Bronchial epithelial cell (primary cell): ENCODE results near the gene BBX. TPM values are rescaled to one million over a fixed set of nuclear protein-coding genes. Genes with fewer than 3 reads are reported as not detected.

Experiments
- DNase-seq: peaks from one replicate; pipeline ENCODE4 v3.0.0-alpha.2; 2010; ENCODE audit warnings: low read depth
- FAIRE-seq: peaks from 2 replicates; lab custom pipeline; 2011; peaks lifted over from hg19 to GRCh38; lab: Jason Lieb, UNC
- H3K27me3 ChIP-seq: 2 replicates; pipeline ENCODE4 v1.5.1; 2011; ENCODE audit warnings: low read length; ENCODE audit not compliant: control insufficient read depth, insufficient read depth
- H3K36me3 ChIP-seq: 2 replicates; pipeline ENCODE4 v1.5.1; 2011; ENCODE audit warnings: low read length; ENCODE audit not compliant: control insufficient read depth, insufficient read depth
- H3K4me3 ChIP-seq: 2 replicates; pipeline ENCODE4 v1.5.1; 2011; ENCODE audit warnings: mild to moderate bottlenecking, low read depth, low read length, control low read depth
- total RNA-seq: library from RNA; depleted of rRNA; stranded (reverse); fragments of >200 nt; gene quantifications from 2 replicates; pipeline ENCODE4 v1.2.1, GENCODE V29; 2014
- TF ChIP-seq, protein P1 (sequence below): IDR thresholded peaks from 2 replicates; pipeline ENCODE4 v1.5.1; 2011; ENCODE audit warnings: mild to moderate bottlenecking, moderate library complexity, low read length, control low read depth, inconsistent platforms; ENCODE audit not compliant: insufficient read depth, severe bottlenecking

Gene BBX
- total RNA-seq, 1 donor from 2014 or later, result 49.5 TPM

DNA sequence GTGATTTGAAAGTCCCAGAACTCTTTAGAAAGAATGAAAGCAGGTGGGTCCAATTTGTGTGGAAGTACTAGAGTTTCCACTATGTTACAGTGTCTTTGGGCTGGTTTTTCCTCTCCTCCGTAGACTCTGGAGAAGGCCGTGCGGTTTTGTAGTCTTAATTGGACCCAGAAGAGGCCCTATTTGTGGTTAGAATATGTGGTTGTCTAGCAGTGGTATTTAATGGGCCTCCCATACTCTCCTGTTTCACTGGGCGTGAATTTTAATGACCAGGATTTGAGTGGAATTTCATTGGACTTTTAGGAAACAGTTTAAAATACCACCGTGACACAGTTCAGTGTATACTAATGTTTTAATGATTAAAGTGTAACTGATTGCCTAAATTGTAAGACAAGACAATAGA, 182.3 kb downstream of the BBX start:
- TF ChIP-seq, protein P1, sequence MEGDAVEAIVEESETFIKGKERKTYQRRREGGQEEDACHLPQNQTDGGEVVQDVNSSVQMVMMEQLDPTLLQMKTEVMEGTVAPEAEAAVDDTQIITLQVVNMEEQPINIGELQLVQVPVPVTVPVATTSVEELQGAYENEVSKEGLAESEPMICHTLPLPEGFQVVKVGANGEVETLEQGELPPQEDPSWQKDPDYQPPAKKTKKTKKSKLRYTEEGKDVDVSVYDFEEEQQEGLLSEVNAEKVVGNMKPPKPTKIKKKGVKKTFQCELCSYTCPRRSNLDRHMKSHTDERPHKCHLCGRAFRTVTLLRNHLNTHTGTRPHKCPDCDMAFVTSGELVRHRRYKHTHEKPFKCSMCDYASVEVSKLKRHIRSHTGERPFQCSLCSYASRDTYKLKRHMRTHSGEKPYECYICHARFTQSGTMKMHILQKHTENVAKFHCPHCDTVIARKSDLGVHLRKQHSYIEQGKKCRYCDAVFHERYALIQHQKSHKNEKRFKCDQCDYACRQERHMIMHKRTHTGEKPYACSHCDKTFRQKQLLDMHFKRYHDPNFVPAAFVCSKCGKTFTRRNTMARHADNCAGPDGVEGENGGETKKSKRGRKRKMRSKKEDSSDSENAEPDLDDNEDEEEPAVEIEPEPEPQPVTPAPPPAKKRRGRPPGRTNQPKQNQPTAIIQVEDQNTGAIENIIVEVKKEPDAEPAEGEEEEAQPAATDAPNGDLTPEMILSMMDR, result no peak
- FAIRE-seq (no peak), DNase-seq (no peak)
- H3K4me3 ChIP-seq, result no peak overlapping the region
- no peaks in the 10 kb centered on the region for H3K27me3 ChIP-seq
- no peaks in the 10 kb centered on the region for H3K36me3 ChIP-seq

DNA sequence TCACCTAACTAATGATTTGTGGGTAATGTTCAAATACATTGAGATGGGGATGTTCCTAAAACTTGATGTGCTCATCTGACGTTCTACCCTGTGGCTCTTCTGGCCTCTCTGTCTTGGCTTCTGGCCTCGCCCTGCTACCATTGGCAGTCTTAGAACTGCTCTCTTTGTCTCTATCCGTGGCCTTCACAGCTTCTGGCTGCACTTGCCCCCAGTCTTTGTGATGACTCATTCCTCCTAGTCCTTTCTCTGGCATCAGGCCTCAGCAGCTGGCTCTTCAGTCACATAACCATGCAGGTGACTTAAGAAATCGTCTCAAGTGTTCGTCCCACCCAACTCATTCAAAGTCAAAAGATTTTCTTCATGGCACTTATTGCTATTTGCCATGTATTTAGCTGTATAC, 188.1 kb downstream of the BBX start:
- H3K4me3 ChIP-seq, result no peak overlapping the region
- no peaks in the 10 kb centered on the region for H3K27me3 ChIP-seq
- DNase-seq (peak; percentile 38), FAIRE-seq (no peak)
- H3K36me3 ChIP-seq, result peaks cover 2% of the 10 kb centered on the region
- TF ChIP-seq, protein P1, result no peak

DNA sequence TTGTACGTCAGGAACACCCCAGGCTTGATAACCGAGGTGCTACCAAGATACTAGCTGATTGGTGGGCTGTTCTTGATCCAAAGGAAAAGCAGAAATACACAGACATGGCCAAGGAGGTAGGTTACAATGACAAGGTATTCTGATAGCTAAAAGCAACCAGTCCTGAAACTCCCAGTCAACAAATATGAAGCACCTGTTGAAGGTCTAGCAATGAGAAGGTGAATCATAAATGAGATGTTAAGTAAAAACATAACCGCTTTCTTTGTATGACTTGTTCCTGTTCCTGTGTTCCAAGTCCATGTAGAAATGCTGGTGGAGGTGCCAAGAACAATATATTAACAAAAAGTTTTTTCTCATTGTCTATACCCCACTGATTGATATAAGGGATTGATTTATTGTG, 194.0 kb downstream of the BBX start:
- Histone ChIP-seq H3K4me3 (no peak overlapping the region), H3K27me3 (no peaks in the 10 kb centered on the region), H3K36me3 (peaks cover 5% of the 10 kb centered on the region)
- TF ChIP-seq, protein P1, result no peak
- DNase-seq (no peak), FAIRE-seq (peak; percentile 60)

DNA sequence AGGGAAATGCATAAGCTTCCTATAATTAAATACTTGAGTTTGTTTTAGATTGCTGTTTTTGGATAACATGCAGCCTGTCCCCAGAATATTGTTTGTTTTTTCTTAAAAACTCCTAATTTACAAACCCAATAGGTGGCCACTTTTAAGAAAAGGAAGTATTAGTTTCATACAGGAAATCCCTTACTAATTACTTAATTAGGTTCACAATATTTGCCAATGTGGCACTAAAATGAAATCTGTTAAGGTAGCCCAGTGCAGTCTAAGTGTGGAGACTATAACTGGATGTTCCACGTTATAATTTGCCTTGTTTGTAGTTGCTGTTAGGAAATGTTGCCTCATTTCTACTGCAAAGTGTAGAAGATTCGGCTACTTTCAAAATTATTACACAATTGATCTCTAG, 195.8 kb downstream of the BBX start:
- no peak overlapping the region for H3K4me3 ChIP-seq
- peaks cover 3% of the 10 kb centered on the region for H3K36me3 ChIP-seq
- FAIRE-seq (no peak), DNase-seq (no peak)
- TF ChIP-seq, protein P1, result no peak
- H3K27me3 ChIP-seq, result no peaks in the 10 kb centered on the region

DNA sequence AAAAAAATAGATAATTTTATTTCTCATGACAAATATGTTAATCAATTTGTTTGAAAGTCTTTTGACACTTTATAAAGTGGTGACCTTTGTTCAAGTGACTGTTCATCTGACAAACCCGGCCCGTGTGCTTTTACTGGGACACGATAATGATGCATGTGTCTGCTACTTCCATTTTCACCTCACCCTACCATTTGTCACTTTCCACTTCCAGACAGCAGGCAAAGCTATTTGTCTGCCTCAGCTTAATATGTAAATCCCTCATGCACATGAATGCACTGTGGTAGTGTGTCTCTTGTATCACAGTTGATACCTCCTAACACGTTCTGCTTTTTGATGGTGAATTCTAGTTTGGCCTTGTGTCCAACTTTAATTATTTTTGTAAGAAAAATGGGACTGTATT, 204.3 kb downstream of the BBX start:
- DNase-seq, result no peak
- Histone ChIP-seq H3K4me3 (no peak overlapping the region), H3K27me3 (no peaks in the 10 kb centered on the region), H3K36me3 (no peaks in the 10 kb centered on the region)
- no peak for FAIRE-seq
- TF ChIP-seq, protein P1, result no peak

DNA sequence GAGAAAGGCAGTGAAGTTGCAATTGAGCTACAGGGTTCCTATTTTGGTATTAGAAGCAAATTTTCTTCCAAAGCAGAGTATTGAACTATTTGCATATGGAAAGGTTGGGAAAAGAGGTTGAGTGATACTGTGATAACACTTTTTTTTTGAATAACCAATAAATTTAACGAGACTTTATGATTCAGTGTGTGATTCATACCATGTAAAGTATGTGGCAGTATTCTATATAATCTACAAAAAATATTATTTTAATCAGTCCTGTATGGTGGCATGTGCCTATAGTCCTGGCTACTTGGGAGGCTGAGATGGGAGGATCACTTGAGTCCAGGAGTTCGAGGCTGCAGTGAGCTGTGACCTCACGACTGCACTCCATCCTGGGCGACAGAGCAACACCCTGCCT, 206.9 kb downstream of the BBX start:
- H3K36me3 ChIP-seq, result no peaks in the 10 kb centered on the region
- no peaks in the 10 kb centered on the region for H3K27me3 ChIP-seq
- DNase-seq, result no peak
- no peak overlapping the region for H3K4me3 ChIP-seq
- no peak for FAIRE-seq
- TF ChIP-seq, protein P1, result no peak
